ENCODE measurements around the gene ATP6V1G3.

Gene ATP6V1G3

GRCh38 chr1:198538579-198539364 is 1.7 kb downstream of the ATP6V1G3 start:
- H3K9ac ChIP-seq, result no peak overlapping the region
- H3K4me1 ChIP-seq, result no peaks in the 10 kb centered on the region
- no peak overlapping the region for H3K4me2 ChIP-seq (ENCODE audit: low read length)
- H3K4me3 ChIP-seq (ENCODE audit: low read depth, low read length), result no peak overlapping the region
- H3K27ac ChIP-seq, result no peak overlapping the region
- H2AFZ ChIP-seq, result no peak overlapping the region
- no peaks in the 10 kb centered on the region for H3K79me2 ChIP-seq
- H3K9me3 ChIP-seq (ENCODE audit: control insufficient read depth, low read length), result no peaks in the 10 kb centered on the region
- H3K36me3 ChIP-seq (ENCODE audit: control insufficient read depth, insufficient read depth, low read length), result no peaks in the 10 kb centered on the region
- no peak for TF ChIP-seq CTCF (IDR thresholded peaks at IDR 0.05)
- no peaks in the 10 kb centered on the region for H3K27me3 ChIP-seq (ENCODE audit: control insufficient read depth, insufficient read depth, low read length)

- no peak overlapping the region for H3K9ac ChIP-seq
- no peak for TF ChIP-seq CTCF (IDR thresholded peaks at IDR 0.05)
These were observed 4.8 kb downstream of the ATP6V1G3 start for GRCh38 chr1:198535631-198536030.

GRCh38 chr1:198534548-198535418 is 5.7 kb downstream of the ATP6V1G3 start:
- Histone ChIP-seq H2AFZ (no peak overlapping the region), H3K9ac (no peak overlapping the region), H3K9me3 (ENCODE audit: control insufficient read depth, low read length) (no peaks in the 10 kb centered on the region), H3K36me3 (ENCODE audit: control insufficient read depth, insufficient read depth, low read length) (no peaks in the 10 kb centered on the region), H3K4me2 (ENCODE audit: low read length) (no peak overlapping the region), H3K4me1 (no peaks in the 10 kb centered on the region), H3K27me3 (ENCODE audit: control insufficient read depth, insufficient read depth, low read length) (no peaks in the 10 kb centered on the region), H3K79me2 (no peaks in the 10 kb centered on the region), H3K27ac (no peak overlapping the region), H3K4me3 (ENCODE audit: low read depth, low read length) (no peak overlapping the region)
- no peak for TF ChIP-seq CTCF (IDR thresholded peaks at IDR 0.05)

More at GRCh38 chr1:198535631-198536030, 4.8 kb downstream of the ATP6V1G3 start:
- H3K4me3 ChIP-seq (ENCODE audit: low read depth, low read length), result no peak overlapping the region
- H3K36me3 ChIP-seq (ENCODE audit: control insufficient read depth, insufficient read depth, low read length), result no peaks in the 10 kb centered on the region
- no peaks in the 10 kb centered on the region for H3K4me1 ChIP-seq
- no peak overlapping the region for H3K27ac ChIP-seq
- no peak overlapping the region for H3K4me2 ChIP-seq (ENCODE audit: low read length)
- H3K27me3 ChIP-seq (ENCODE audit: control insufficient read depth, insufficient read depth, low read length), result no peaks in the 10 kb centered on the region
- no peaks in the 10 kb centered on the region for H3K79me2 ChIP-seq
- H2AFZ ChIP-seq, result no peak overlapping the region
- no peaks in the 10 kb centered on the region for H3K9me3 ChIP-seq (ENCODE audit: control insufficient read depth, low read length)

GRCh38 chr1:198531891-198532290 is 8.6 kb downstream of the ATP6V1G3 start:
- no peaks in the 10 kb centered on the region for H3K36me3 ChIP-seq (ENCODE audit: control insufficient read depth, insufficient read depth, low read length)
- no peaks in the 10 kb centered on the region for H3K79me2 ChIP-seq
- H3K9me3 ChIP-seq (ENCODE audit: control insufficient read depth, low read length), result no peaks in the 10 kb centered on the region
- H3K9ac ChIP-seq, result no peak overlapping the region
- H3K27me3 ChIP-seq (ENCODE audit: control insufficient read depth, insufficient read depth, low read length), result no peaks in the 10 kb centered on the region
- H3K4me1 ChIP-seq, result no peaks in the 10 kb centered on the region
- no peak for TF ChIP-seq CTCF (IDR thresholded peaks at IDR 0.05)
- H3K4me3 ChIP-seq (ENCODE audit: low read depth, low read length), result no peak overlapping the region
- no peak overlapping the region for H3K4me2 ChIP-seq (ENCODE audit: low read length)
- no peak overlapping the region for H3K27ac ChIP-seq
- no peak overlapping the region for H2AFZ ChIP-seq

All from parathyroid adenoma (tissue), 2 donors.